Stimulated activated naive CD8-positive, alpha-beta T cell treated with anti-CD3 and anti-CD28 coated beads, Interleukin-15, Interleukin-2, amounts not matched to agents 100 ng/mL and 50 ng/mL, for 24 hours (primary cell): ENCODE results near the gene THY1.
"Not testable (repeated sequence)": the region's sequence is repeated elsewhere in the genome, so short reads cannot be mapped to it uniquely, and the experiment has no call there.

Experiments
- H3K27ac Mint-ChIP-seq: one replicate; pipeline ENCODE4 v1.8.0; 2021; ENCODE audit warnings: mild to moderate bottlenecking, mixed read lengths
- H3K27me3 Mint-ChIP-seq: one replicate; pipeline ENCODE4 v1.8.0; 2021; ENCODE audit warnings: mixed read lengths
- H3K36me3 Mint-ChIP-seq: one replicate; pipeline ENCODE4 v1.8.0; 2021; ENCODE audit warnings: low read depth, mixed read lengths
- H3K4me1 Mint-ChIP-seq: one replicate; pipeline ENCODE4 v1.8.0; 2021; ENCODE audit warnings: low read depth, mixed read lengths
- H3K4me3 Mint-ChIP-seq: one replicate; pipeline ENCODE4 v1.8.0; 2021; ENCODE audit warnings: mild to moderate bottlenecking, mixed read lengths
- H3K9me3 Mint-ChIP-seq: one replicate; pipeline ENCODE4 v1.8.0; 2021; ENCODE audit warnings: mixed read lengths

THY1 gene

DNA sequence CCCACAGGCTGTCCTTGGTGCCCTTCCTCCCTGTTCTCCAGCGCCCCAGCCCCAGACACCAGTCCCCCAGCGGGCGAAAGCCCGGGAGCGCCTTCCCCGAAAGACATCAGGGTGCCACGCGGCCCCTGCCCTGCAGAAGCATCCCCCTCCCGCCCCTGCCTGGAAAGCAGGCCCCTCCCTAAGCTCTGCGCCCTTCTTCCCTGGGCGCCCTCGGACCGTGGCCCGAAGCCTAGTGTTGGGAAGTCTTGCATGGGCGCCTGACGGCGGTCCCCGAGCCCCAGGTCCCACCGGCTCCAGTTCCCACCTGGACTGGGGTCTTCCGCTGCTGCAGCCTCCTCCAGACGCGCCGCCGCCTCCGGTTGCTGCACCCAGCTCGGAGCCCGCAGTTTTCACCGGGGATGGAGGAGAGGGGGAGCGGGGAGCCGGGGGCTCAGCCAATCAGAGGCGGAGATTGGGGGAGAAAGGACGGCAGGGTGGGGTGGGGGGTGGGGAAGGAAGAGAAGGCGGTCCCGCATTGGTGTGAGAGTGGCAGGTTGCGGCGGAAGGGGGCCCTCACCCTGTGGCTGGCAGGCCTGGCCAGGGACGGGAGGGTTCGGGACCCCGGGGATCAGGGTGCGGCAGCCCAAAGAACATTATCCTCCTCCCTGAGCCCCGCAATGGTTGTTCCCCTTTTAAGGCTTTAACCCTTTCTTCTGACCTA lies at the start of gene THY1:
THY1 (minus strand) TSS at position 364 of the 700 bp plus-strand sequence. CDS start 2,267 bp downstream, outside the sequence.
- peak within 1 kb of the TSS; percentile 42 for H3K4me3 Mint-ChIP-seq

GRCh38 chr11:119472186-119472855 lies 49.3 kb upstream of the THY1 start:
- Mint-ChIP-seq H3K36me3 (no peaks in the 10 kb centered on the region), H3K4me3 (no peak overlapping the region), H3K4me1 (no peaks in the 10 kb centered on the region), H3K27ac (no peak overlapping the region), H3K27me3 (peaks cover 24% of the 10 kb centered on the region), H3K9me3 (peaks cover 10% of the 10 kb centered on the region)

More for the DNA sequence above, at the start of gene THY1:
- peaks cover 21% of the 10 kb centered on the region for H3K4me1 Mint-ChIP-seq
- H3K27ac Mint-ChIP-seq = no peak within 1 kb of the TSS
- H3K36me3 Mint-ChIP-seq = no peaks in the 10 kb centered on the region
- H3K27me3 Mint-ChIP-seq = peaks cover 46% of the 10 kb centered on the region
- H3K9me3 Mint-ChIP-seq = no peaks in the 10 kb centered on the region

GRCh38 chr11:119471329-119471728 lies 48.4 kb upstream of the THY1 start:
- Mint-ChIP-seq H3K27me3 (peaks cover 32% of the 10 kb centered on the region), H3K27ac (no peak overlapping the region), H3K4me3 (no peak overlapping the region)

DNA sequence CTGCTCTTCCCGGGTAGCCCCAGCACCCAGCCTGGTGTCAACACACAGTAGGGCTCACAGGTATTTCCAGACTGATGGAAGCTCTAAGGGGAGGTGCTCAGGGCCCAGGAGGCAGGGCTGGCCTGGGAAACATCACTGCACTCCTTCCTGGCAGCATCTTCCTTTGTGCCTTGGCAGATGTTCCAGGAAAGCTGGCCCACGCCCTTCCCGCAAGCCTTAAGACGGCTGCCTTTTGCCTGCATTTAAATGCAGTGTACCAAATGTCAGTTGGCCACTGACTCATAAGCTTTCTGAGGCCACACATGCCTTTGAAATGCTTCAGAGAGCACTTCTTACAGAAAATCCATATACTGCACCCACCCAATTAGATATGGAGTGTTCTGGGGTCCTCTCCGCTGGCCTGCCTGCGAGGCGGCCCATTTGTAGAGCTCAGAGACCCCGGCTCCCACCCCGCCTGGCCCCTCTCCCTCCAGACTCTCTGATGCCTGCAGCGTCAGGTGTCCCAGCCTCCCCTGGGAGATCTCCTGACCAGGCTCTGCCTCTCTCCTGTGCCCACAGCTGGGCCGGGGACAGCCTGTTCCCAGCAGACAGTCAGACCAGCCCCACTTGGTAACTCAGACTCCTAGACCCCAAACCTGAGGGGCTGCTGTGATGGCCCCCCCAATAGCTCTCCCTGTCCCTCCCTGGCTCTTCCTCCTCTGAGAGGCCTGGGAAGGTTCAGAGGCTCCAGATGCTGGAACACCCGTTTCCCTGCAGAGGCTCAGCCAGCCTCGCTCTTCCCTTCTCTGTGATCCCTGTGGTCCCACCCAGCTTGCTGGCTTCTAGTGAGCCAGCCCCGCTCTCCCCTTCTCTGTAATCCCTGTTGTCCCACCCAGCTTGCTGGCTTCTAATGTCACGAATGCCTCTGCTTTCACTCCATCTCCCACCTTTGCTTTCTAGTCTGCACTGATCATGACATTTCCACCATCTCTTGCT lies 47.6 kb upstream of the THY1 start:
- H3K4me3 Mint-ChIP-seq = no peak overlapping the region
- H3K27me3 Mint-ChIP-seq = peaks cover 31% of the 10 kb centered on the region
- H3K27ac Mint-ChIP-seq = no peak overlapping the region
- H3K4me1 Mint-ChIP-seq = no peaks in the 10 kb centered on the region
- peaks cover 22% of the 10 kb centered on the region for H3K9me3 Mint-ChIP-seq
- H3K36me3 Mint-ChIP-seq = peaks cover 8% of the 10 kb centered on the region

More at GRCh38 chr11:119471329-119471728, 48.4 kb upstream of the THY1 start:
- Mint-ChIP-seq H3K9me3 (peaks cover 18% of the 10 kb centered on the region), H3K36me3 (peaks cover 6% of the 10 kb centered on the region), H3K4me1 (no peaks in the 10 kb centered on the region)

DNA sequence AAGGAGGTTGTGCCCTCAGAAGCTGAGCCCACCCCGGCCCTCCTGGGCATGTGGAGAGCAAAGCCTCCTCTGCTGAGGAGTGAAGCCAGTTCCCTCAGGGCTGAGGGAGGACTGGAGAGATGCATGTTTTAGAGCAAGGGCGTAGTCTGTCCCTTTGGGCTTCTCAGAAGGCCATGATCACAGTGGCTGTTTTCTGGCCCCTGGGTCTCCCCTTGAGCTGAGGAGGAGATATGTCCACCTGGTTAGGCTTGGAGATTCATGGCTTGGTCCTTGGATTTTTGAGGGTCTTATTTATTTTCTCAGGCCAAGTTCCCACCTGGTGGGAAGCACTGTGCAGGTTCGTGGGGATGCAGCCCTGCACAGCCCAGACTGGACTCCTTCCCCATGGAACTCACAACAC lies 46.5 kb upstream of the THY1 start:
- H3K36me3 Mint-ChIP-seq = peaks cover 8% of the 10 kb centered on the region
- H3K4me3 Mint-ChIP-seq = no peak overlapping the region
- peaks cover 42% of the 10 kb centered on the region for H3K27me3 Mint-ChIP-seq
- H3K9me3 Mint-ChIP-seq = peaks cover 27% of the 10 kb centered on the region
- H3K27ac Mint-ChIP-seq = no peak overlapping the region
- H3K4me1 Mint-ChIP-seq = no peaks in the 10 kb centered on the region

DNA sequence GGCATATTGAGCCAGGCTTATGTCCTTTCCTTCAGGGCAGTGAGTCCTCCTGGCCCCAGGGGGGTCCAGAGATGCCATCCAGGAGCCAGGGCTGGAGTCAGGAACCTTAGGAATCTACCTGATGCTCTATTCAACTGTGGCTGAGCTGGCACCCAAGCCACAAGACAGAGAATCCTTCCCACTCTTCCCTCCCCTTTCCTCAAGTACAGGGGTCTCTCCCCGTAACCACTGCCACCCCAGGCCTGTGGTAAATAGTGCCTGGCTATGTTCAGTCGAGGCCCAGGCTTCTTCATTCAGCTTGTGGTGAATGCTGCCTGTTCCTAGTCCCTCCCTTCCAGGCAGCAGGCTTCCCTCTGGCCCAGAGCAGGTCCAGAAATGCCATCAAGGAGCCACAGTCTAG lies 45.5 kb upstream of the THY1 start:
- H3K27me3 Mint-ChIP-seq = peaks cover 51% of the 10 kb centered on the region
- no peaks in the 10 kb centered on the region for H3K4me1 Mint-ChIP-seq
- no peak overlapping the region for H3K4me3 Mint-ChIP-seq
- no peak overlapping the region for H3K27ac Mint-ChIP-seq
- H3K9me3 Mint-ChIP-seq = peaks cover 32% of the 10 kb centered on the region
- H3K36me3 Mint-ChIP-seq = peaks cover 8% of the 10 kb centered on the region

DNA sequence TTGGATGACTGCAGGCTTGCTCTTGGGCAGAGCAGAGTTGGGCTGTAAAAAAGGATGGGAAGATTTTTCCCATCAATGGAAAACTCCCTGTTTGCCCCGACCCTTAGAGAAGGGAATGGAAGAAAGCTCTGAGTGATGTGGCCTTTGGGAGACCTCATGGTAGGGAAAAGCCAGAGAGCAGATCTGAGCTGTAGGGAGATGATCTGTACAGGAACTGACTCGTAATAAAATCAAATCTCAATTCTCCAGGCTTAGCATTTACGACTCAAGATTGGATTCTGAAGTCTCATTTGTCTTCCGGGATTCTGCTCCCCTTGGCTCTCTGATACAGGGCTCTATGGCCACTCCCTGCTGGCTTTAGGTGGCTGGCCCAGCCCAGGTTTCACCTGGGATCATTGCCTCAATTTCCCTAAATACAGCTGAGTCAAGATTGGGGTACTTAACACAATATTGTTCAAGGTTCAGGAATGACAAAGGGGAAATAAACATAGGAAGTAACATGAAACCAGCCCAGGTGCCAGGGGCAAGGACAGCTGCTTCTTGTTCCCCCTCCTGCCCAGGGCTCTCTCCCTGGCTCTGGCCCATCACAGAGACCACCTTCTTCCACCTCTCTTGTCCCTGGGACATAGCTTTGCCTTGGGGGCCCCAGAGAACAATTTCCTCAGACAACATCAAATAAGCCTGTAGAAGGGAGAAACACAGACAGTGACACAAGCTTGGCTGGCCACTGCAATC lies 38.4 kb upstream of the THY1 start:
- no peak overlapping the region for H3K27ac Mint-ChIP-seq
- H3K27me3 Mint-ChIP-seq = peaks cover 48% of the 10 kb centered on the region
- peaks cover 2% of the 10 kb centered on the region for H3K36me3 Mint-ChIP-seq
- H3K4me1 Mint-ChIP-seq = no peaks in the 10 kb centered on the region
- H3K9me3 Mint-ChIP-seq = peaks cover 21% of the 10 kb centered on the region
- H3K4me3 Mint-ChIP-seq = no peak overlapping the region

DNA sequence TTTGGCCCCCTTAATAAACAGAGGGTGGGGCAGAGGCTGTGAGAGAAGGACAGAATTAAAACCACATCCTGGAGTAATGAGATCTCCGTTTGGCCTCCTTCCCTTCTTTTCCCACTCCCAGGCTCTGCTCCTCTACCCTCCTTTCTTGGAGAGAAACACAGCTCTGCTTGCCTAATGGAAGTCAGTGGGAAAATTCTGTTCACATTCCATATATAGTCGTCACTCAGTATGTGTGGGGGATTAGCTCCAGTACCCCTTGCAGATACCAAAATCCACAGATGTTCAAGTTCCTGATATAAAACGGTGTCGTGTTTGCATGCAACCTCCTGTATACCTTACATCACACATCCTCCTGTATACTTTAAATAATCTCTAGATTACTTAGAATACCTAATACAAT lies 37.6 kb upstream of the THY1 start:
- H3K4me1 Mint-ChIP-seq = no peaks in the 10 kb centered on the region
- no peaks in the 10 kb centered on the region for H3K36me3 Mint-ChIP-seq
- no peak overlapping the region for H3K4me3 Mint-ChIP-seq
- H3K27me3 Mint-ChIP-seq = peaks cover 44% of the 10 kb centered on the region
- no peak overlapping the region for H3K27ac Mint-ChIP-seq
- H3K9me3 Mint-ChIP-seq = peaks cover 17% of the 10 kb centered on the region

DNA sequence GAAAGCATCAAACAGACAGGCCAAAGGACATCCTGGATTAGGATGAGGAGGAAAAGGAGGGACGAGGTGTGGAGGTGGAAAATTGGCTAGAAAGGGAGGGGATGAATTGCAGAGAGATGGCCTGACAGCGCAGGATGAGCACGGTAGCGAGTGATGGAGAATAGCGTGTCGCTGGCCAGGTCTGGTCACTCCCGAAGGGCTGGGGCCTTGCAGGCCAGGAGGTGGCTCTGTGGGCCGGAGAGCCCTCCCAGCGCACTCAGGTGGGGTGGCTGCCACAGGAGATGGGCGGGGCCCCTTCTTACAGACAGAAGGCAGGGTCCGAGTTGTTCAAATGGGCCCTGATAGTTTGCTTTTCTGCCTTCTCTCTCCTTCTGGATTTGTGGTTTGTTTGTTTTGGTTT lies 37.1 kb upstream of the THY1 start:
- H3K27ac Mint-ChIP-seq = no peak overlapping the region
- peaks cover 39% of the 10 kb centered on the region for H3K27me3 Mint-ChIP-seq
- H3K4me1 Mint-ChIP-seq = no peaks in the 10 kb centered on the region
- H3K9me3 Mint-ChIP-seq = peaks cover 17% of the 10 kb centered on the region
- H3K36me3 Mint-ChIP-seq = no peaks in the 10 kb centered on the region
- H3K4me3 Mint-ChIP-seq = no peak overlapping the region

- Mint-ChIP-seq H3K9me3 (peaks cover 11% of the 10 kb centered on the region), H3K27me3 (peaks cover 33% of the 10 kb centered on the region), H3K4me1 (no peaks in the 10 kb centered on the region), H3K4me3 (no peak overlapping the region), H3K27ac (no peak overlapping the region), H3K36me3 (no peaks in the 10 kb centered on the region)
Observed at GRCh38 chr11:119459293-119459976, 36.5 kb upstream of the THY1 start.

- H3K27ac Mint-ChIP-seq, H3K36me3 Mint-ChIP-seq, H3K9me3 Mint-ChIP-seq, H3K4me1 Mint-ChIP-seq, H3K4me3 Mint-ChIP-seq: not testable (repeated sequence)
- H3K27me3 Mint-ChIP-seq = peaks cover 34% of the 10 kb centered on the region
Observed at GRCh38 chr11:119455708-119456107, 32.7 kb upstream of the THY1 start.

DNA sequence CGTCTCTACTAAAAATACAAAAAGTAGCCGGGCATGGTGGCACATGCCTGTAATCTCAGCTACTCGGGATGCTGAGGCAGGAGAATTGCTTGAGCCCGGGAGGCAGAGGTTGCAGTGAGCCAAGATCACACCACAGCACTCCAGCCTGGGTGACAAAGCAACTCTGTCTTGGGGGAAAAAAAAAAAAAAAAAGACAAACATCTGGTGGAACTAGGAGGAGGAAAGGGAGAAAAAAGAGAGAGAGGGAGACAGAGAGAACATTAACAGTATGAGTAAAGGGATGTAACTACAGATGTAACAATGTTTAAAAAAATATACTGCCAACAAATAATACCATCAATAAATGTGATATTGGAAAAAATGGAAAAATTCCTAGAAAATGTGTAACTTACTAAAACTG lies 32.3 kb upstream of the THY1 start:
- H3K4me1 Mint-ChIP-seq, H3K27ac Mint-ChIP-seq, H3K9me3 Mint-ChIP-seq, H3K36me3 Mint-ChIP-seq, H3K4me3 Mint-ChIP-seq: not testable (repeated sequence)
- H3K27me3 Mint-ChIP-seq = peaks cover 38% of the 10 kb centered on the region

DNA sequence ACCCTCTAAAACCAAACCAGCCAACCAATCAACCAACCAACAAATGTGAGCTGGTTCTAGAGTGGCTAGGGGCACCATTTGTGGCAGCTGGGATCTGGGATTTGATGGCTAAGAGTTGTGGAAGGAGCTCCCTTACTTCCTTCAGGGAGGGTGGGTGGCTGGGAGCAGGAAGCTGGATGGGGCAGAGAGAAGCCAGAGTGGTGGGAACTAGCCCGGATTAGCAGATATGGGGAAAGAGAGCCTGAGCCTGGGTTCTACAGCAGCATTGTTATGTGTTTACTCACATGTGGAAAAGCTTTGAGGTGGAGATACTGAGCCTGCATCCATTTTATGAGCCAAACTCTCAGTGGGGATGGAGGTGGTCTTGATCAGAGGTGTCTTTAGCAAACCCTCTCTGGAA lies 30.9 kb upstream of the THY1 start:
- H3K27ac Mint-ChIP-seq = no peak overlapping the region
- no peaks in the 10 kb centered on the region for H3K36me3 Mint-ChIP-seq
- H3K9me3 Mint-ChIP-seq = no peaks in the 10 kb centered on the region
- no peak overlapping the region for H3K4me3 Mint-ChIP-seq
- H3K4me1 Mint-ChIP-seq = no peaks in the 10 kb centered on the region
- H3K27me3 Mint-ChIP-seq = peaks cover 32% of the 10 kb centered on the region
